HepG2 (cell line): ENCODE measurements around the gene SDE2. TPM values are rescaled to one million over a fixed set of nuclear protein-coding genes. Genes with fewer than 3 reads are reported as not detected.

ENCODE experiments used
- ATAC-seq: fragments of 200-7000 bp; cut with Tn5 transposase; 3 replicates; pipeline ENCODE4 v1.9.1; 2020; ENCODE audit warnings: mild to moderate bottlenecking, moderate library complexity
- BruUV-seq: library from RNA; stranded (reverse); fragments of 400-500 nt; replicated peaks from 2 replicates; lab custom pipeline; 2021; lab: Mats Ljungman, UMichigan
- CTCF ChIA-PET: fragments of 300-600 bp; formaldehyde crosslinking; extraction: SDS; loops from one replicate; lab custom pipeline; 2021; ENCODE audit warnings: low total read pairs, inconsistent platforms, low intra/inter-chr PET ratio; lab: Yijun Ruan, JAX
- POLR2A ChIA-PET: fragments of 350-600 bp; sonication (Branson Sonifier 250); formaldehyde crosslinking; loops from one replicate; lab custom pipeline; 2020; ENCODE audit warnings: antibody characterized with exemption, inconsistent platforms; lab: Yijun Ruan, JAX
- DNase-seq: peaks from one replicate; pipeline ENCODE4 v3.0.0-alpha.2; 2015; ENCODE audit warnings: low spot score
- FAIRE-seq: peaks from 3 replicates; lab custom pipeline; 2011; peaks lifted over from hg19 to GRCh38; lab: Jason Lieb, UNC
- H2AFZ ChIP-seq: one replicate; pipeline ENCODE4 v1.6.1; 2011; ENCODE audit warnings: low read length, inconsistent platforms
- H3K27ac ChIP-seq: fragments of 300-600 bp; 3 replicates; pipeline ENCODE4 v1.8.0; 2011; ENCODE audit warnings: mixed run types, mild to moderate bottlenecking, mixed read lengths, low read length, inconsistent platforms; ENCODE audit not compliant: insufficient read depth; ENCODE audit errors: extremely low read length
- H3K27me3 ChIP-seq, 2 experiments: fragments of 200-600 bp in 1 of 2; 2 replicates in 1 of 2; 3 replicates in 1 of 2; pipeline versions ENCODE4 v1.6.0 to v1.8.0; 2011; ENCODE audit warnings: low read length in 2 of 2, mild to moderate bottlenecking in 2 of 2, moderate library complexity in 2 of 2, inconsistent platforms in 1 of 2; ENCODE audit not compliant: insufficient read depth in 2 of 2, control insufficient read depth in 1 of 2
- H3K36me3 ChIP-seq, 2 experiments: fragments of 200-600 bp in 1 of 2; replicated peaks in 1 of 2; 2 replicates in 1 of 2; 3 replicates in 1 of 2; pipeline versions ENCODE4 v1.5.1 to v1.8.0; 2011; ENCODE audit warnings: low read length in 2 of 2, inconsistent platforms in 1 of 2; ENCODE audit not compliant: insufficient read depth in 2 of 2, control insufficient read depth in 1 of 2
- H3K4me1 ChIP-seq: 2 replicates; pipeline ENCODE4 v1.5.1; 2012; ENCODE audit warnings: low read length, inconsistent platforms; ENCODE audit not compliant: insufficient read depth
- H3K4me2 ChIP-seq: 2 replicates; pipeline ENCODE4 v1.6.0; 2011; ENCODE audit warnings: low read depth, low read length, inconsistent platforms
- H3K4me3 ChIP-seq, 3 experiments: fragments of 200-600 bp in 1 of 3; sonication (generic), shearing (Covaris generic) in 1 of 3; replicated peaks in 1 of 3; 2 replicates each; pipeline ENCODE4 v1.5.1; 2011 to 2016; ENCODE audit warnings: low read length in 3 of 3, inconsistent platforms in 2 of 3, low read depth in 2 of 3, mild to moderate bottlenecking in 2 of 3, control low read depth in 1 of 3, mixed read lengths in 1 of 3; ENCODE audit not compliant: insufficient read depth in 1 of 3
- H3K79me2 ChIP-seq: one replicate; pipeline ENCODE4 v1.6.1; 2011; ENCODE audit warnings: low read length, inconsistent platforms; ENCODE audit not compliant: insufficient read depth
- H3K9ac ChIP-seq: 2 replicates; pipeline ENCODE4 v1.6.0; 2011; ENCODE audit warnings: mild to moderate bottlenecking, low read depth, low read length, inconsistent platforms; ENCODE audit not compliant: insufficient read depth
- H3K9me3 ChIP-seq: 2 replicates; pipeline ENCODE4 v1.5.1; 2012; ENCODE audit warnings: mild to moderate bottlenecking, low read length
- H4K20me1 ChIP-seq: 2 replicates; pipeline ENCODE4 v1.6.0; 2011; ENCODE audit warnings: inconsistent platforms, mild to moderate bottlenecking, low read length, moderate library complexity; ENCODE audit not compliant: insufficient read depth
- CENPX ChIP-seq: sonication (generic); formaldehyde crosslinking; IDR thresholded peaks from 2 replicates; pipeline ENCODE4 v1.9.0; 2021; ENCODE audit warnings: mild to moderate bottlenecking, missing genetic modification reagents, moderate library complexity
- FOXJ3 ChIP-seq: sonication (generic); formaldehyde crosslinking; IDR thresholded peaks from 2 replicates; pipeline ENCODE4 v1.4.0; 2020; ENCODE audit warnings: missing genetic modification reagents, mild to moderate bottlenecking, borderline replicate concordance
- MTA1 ChIP-seq: sonication (generic); formaldehyde crosslinking; IDR thresholded peaks from 2 replicates; pipeline ENCODE4 v1.4.0; 2020; ENCODE audit warnings: missing genetic modification reagents, mild to moderate bottlenecking, borderline replicate concordance
- SMAD1 ChIP-seq: sonication (generic); formaldehyde crosslinking; IDR thresholded peaks from 2 replicates; pipeline ENCODE4 v1.4.0; 2020; ENCODE audit warnings: missing genetic modification reagents, low read depth, mild to moderate bottlenecking, borderline replicate concordance
- SMARCE1 ChIP-seq: fragments of 450-650 bp; IDR thresholded peaks from 2 replicates; pipeline ENCODE4 v1.6.1; 2017; ENCODE audit warnings: borderline replicate concordance
- TEAD3 ChIP-seq: optimal IDR thresholded peaks from 2 replicates; pipeline ENCODE3; 2016; ENCODE audit warnings: borderline replicate concordance
- TOE1 ChIP-seq: sonication (generic); formaldehyde crosslinking; IDR thresholded peaks from 2 replicates; pipeline ENCODE4 v1.4.0; 2020; ENCODE audit warnings: mild to moderate bottlenecking, missing genetic modification reagents
- TRIM24 ChIP-seq: sonication (generic); formaldehyde crosslinking; IDR thresholded peaks from 2 replicates; pipeline ENCODE4 v1.8.0; 2022; ENCODE audit warnings: mild to moderate bottlenecking, missing genetic modification reagents
- ZKSCAN1 ChIP-seq: fragments of 150-350 bp; IDR thresholded peaks from 2 replicates; pipeline ENCODE4 v1.6.1; 2014; ENCODE audit warnings: low read length
- ZMYM2 ChIP-seq: sonication (generic); formaldehyde crosslinking; IDR thresholded peaks from 2 replicates; pipeline ENCODE4 v1.8.0; 2022; ENCODE audit warnings: mild to moderate bottlenecking, missing genetic modification reagents
- ZNF326 ChIP-seq: sonication (generic); formaldehyde crosslinking; IDR thresholded peaks from 2 replicates; pipeline ENCODE4 v1.4.0; 2020; ENCODE audit warnings: missing genetic modification reagents, borderline replicate concordance
- ZNF383 ChIP-seq: sonication (generic); formaldehyde crosslinking; IDR thresholded peaks from 2 replicates; pipeline ENCODE4 v1.4.0; 2020; ENCODE audit warnings: missing genetic modification reagents, mild to moderate bottlenecking, borderline replicate concordance
- ZNF441 ChIP-seq: sonication (generic); formaldehyde crosslinking; IDR thresholded peaks from 2 replicates; pipeline ENCODE4 v1.7.0; 2021; ENCODE audit warnings: missing genetic modification reagents, borderline replicate concordance
- ZNF468 ChIP-seq: sonication (generic); formaldehyde crosslinking; IDR thresholded peaks from 2 replicates; pipeline ENCODE4 v1.8.0; 2022; ENCODE audit warnings: mild to moderate bottlenecking, moderate library complexity, missing genetic modification reagents
- ZNF589 ChIP-seq: sonication (generic); formaldehyde crosslinking; conservative IDR thresholded peaks from 2 replicates; pipeline ENCODE4 v1.8.0; 2022; ENCODE audit warnings: mild to moderate bottlenecking, moderate library complexity, missing genetic modification reagents
- ZNF780A ChIP-seq: sonication (generic); formaldehyde crosslinking; IDR thresholded peaks from 2 replicates; pipeline ENCODE4 v1.8.0; 2022; ENCODE audit warnings: mild to moderate bottlenecking, missing genetic modification reagents, moderate library complexity
- WGBS: methylation state at CpG from one replicate; pipeline ENCODE4 v1.1.6; 2017; ENCODE audit warnings: low lambda C conversion rate; 5-methylcytosine and 5-hydroxymethylcytosine counted together
- in situ Hi-C: cut with HindIII; loops from 2 replicates; pipeline ENCODE4 v1.10.0; 2017; ENCODE audit warnings: low pct_unique_long_range_greater_than_20kb; ENCODE audit not compliant: extremely low pct_ligation_motif_present
- intact Hi-C: fragments of 100-400 bp; cut with micrococcal nuclease; formaldehyde crosslinking; loops from one replicate; pipeline ENCODE4 v1.10.0; 2022; ENCODE audit not compliant: unreplicated experiment
- polyA plus RNA-seq, 8 experiments: library from polyadenylated mRNA; depleted of rRNA in 3 of 8; stranded (reverse) in 7 of 8; unstranded in 1 of 8; fragments of >200 nt; fragmentation: Illumina TruSeq in 4 of 8; extraction: Trizol in 4 of 8; gene quantifications; 2 replicates each; pipeline versions ENCODE4 v1.2.1 to v1.2.3, GENCODE V29; 2011 to 2016; ENCODE audit warnings: low read depth in 4 of 8, missing spikeins in 1 of 8, mixed read lengths in 1 of 8; ENCODE audit not compliant: insufficient read depth in 1 of 8
- total RNA-seq, 5 experiments: library from RNA; depleted of rRNA; stranded (reverse); fragments of >200 nt; fragmentation: Illumina TruSeq; extraction: Trizol; gene quantifications; 2 replicates each; pipeline ENCODE4 v1.2.3, GENCODE V29; 2016; ENCODE audit warnings: low read depth in 1 of 5
- TF ChIP-seq, protein P1 (sequence below): sonication (generic); formaldehyde crosslinking; IDR thresholded peaks from 2 replicates; pipeline ENCODE4 v1.5.1; 2020; ENCODE audit warnings: missing genetic modification reagents, mild to moderate bottlenecking, borderline replicate concordance
- TF ChIP-seq, protein P2 (sequence below): sonication (generic); formaldehyde crosslinking; IDR thresholded peaks from 2 replicates; pipeline ENCODE4 v1.5.1; 2020; ENCODE audit warnings: missing genetic modification reagents, mild to moderate bottlenecking, borderline replicate concordance

The SDE2 gene
- total and polyA plus RNA-seq, 2 of the 13 experiments (the other 11 are each of a cell fraction or from before 2014, with no cell fraction given): 10.8 to 19.6 TPM

DNA sequence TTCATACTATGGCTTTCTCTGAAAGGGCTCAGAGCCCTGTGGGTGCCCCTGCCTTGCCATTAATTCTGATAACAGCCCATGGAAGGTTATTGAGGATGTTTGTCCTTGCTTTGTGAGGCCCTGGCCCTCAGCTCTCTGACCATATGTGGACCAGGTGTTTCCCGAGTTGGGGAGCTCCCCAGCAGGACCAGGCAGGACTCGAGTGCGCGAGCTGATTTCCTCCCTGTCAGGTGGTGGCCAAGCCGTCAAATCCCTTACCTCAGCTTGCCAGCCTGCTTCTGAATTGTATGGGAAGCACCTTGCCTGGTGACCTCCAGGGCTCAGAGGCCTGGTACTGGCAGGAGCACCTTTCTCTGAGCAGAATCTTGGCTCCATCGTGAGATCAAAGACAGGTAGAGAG lies 17.9 kb upstream of the SDE2 start:
- H3K9ac ChIP-seq: no peak overlapping the region
- H3K27me3 ChIP-seq: no peaks in the 10 kb centered on the region
- H4K20me1 ChIP-seq: no peaks in the 10 kb centered on the region
- H3K4me1 ChIP-seq: no peaks in the 10 kb centered on the region
- intact Hi-C loops: no loop called here
- BruUV-seq: no TSS peak
- no peaks in the 10 kb centered on the region for H3K79me2 ChIP-seq
- DNase-seq: no peak
- no peak overlapping the region for H3K4me2 ChIP-seq
- H3K9me3 ChIP-seq: no peaks in the 10 kb centered on the region
- 29% methylated on average over 1 of the region's 6 CpGs for WGBS
- FAIRE-seq: no peak
- in situ Hi-C loops: no loop called here
- no peak overlapping the region for H2AFZ ChIP-seq
- no peak overlapping the region for H3K27ac ChIP-seq
- H3K4me3 ChIP-seq: no peak overlapping the region
- no peak for TF ChIP-seq ZNF441
- no peak for TF ChIP-seq TRIM24
- TF ChIP-seq, protein P1, sequence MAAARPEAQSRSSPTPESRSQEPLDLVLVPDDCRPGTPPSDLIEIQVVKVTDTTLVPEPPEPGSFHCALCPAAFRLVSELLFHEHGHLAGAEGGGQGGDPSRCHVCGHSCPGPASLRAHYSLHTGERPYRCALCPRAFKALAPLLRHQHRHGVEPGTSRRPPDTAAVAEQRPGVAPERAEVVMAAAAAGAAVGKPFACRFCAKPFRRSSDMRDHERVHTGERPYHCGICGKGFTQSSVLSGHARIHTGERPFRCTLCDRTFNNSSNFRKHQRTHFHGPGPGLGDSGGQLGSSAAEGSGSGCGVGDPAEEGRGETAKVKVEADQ: no peak
- TF ChIP-seq FOXJ3 (CRISPR knock-in tag): no peak
- TF ChIP-seq ZNF468 (CRISPR knock-in tag): no peak
- no peak for TF ChIP-seq CENPX (CRISPR knock-in tag)
- no peak for TF ChIP-seq SMARCE1
- TF ChIP-seq MTA1 (CRISPR knock-in tag): no peak
- TF ChIP-seq, protein P2, sequence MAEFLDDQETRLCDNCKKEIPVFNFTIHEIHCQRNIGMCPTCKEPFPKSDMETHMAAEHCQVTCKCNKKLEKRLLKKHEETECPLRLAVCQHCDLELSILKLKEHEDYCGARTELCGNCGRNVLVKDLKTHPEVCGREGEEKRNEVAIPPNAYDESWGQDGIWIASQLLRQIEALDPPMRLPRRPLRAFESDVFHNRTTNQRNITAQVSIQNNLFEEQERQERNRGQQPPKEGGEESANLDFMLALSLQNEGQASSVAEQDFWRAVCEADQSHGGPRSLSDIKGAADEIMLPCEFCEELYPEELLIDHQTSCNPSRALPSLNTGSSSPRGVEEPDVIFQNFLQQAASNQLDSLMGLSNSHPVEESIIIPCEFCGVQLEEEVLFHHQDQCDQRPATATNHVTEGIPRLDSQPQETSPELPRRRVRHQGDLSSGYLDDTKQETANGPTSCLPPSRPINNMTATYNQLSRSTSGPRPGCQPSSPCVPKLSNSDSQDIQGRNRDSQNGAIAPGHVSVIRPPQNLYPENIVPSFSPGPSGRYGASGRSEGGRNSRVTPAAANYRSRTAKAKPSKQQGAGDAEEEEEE: no peak
- TF ChIP-seq TEAD3 (CRISPR knock-in tag): no peak
- no peak for TF ChIP-seq SMAD1 (CRISPR knock-in tag)
- TF ChIP-seq ZNF326 (CRISPR knock-in tag): no peak
- no peak for TF ChIP-seq TOE1 (CRISPR knock-in tag)
- TF ChIP-seq ZNF383 (CRISPR knock-in tag): no peak
- TF ChIP-seq ZNF780A (CRISPR knock-in tag): no peak
- TF ChIP-seq ZNF589: no peak
- TF ChIP-seq ZMYM2: no peak
- no peak for TF ChIP-seq ZKSCAN1
- POLR2A ChIA-PET: no interaction called here
- CTCF ChIA-PET: no interaction called here
- no peaks in the 10 kb centered on the region for H3K36me3 ChIP-seq
- no peak for ATAC-seq
